ENCODE measurements around the gene ZDHHC13.

GRCh38 chr11:19187833-19188258, 70.9 kb downstream of the ZDHHC13 start:
- TF ChIP-seq CTCF (IDR thresholded peaks at IDR 0.05 in 8 of 11, conservative IDR thresholded peaks at IDR 0.05 in 3 of 11) (no peak), POLR2A (IDR thresholded peaks at IDR 0.05) (no peak)

Measured in spleen (tissue), 7 donors.